Aorta (tissue), 5 donors: Measurements from ENCODE around the gene PRKAG2. TPM values are rescaled to one million over a fixed set of nuclear protein-coding genes. Genes with fewer than 3 reads are reported as not detected.

Source experiments
- ATAC-seq: fragments of 200-7000 bp; cut with Tn5 transposase; one replicate; pipeline ENCODE4 v1.9.1; 2022; ENCODE audit warnings: moderate library complexity; ENCODE audit not compliant: low FRiP score
- DNase-seq, 2 donors: peaks; one replicate each; pipeline ENCODE4 v3.0.0-alpha.2; 2020
- H3K27ac ChIP-seq, 2 donors: one replicate each; pipeline ENCODE4 v1.5.1; 2013; ENCODE audit warnings: low read length in 2 of 2, mild to moderate bottlenecking in 2 of 2, moderate library complexity in 2 of 2, control low read depth in 1 of 2, inconsistent platforms in 1 of 2, low read depth in 1 of 2
- H3K27me3 ChIP-seq, 2 donors: one replicate each; pipeline ENCODE4 v1.6.1; 2013; ENCODE audit warnings: control low read depth in 1 of 2, low read length in 1 of 2, mild to moderate bottlenecking in 1 of 2, moderate library complexity in 1 of 2; ENCODE audit not compliant: insufficient read depth in 2 of 2, control insufficient read depth in 1 of 2
- H3K36me3 ChIP-seq, 2 donors: one replicate each; pipeline ENCODE4 v1.6.1; 2013; ENCODE audit warnings: control low read depth in 1 of 2, low read length in 1 of 2, mild to moderate bottlenecking in 1 of 2; ENCODE audit not compliant: insufficient read depth in 2 of 2, control insufficient read depth in 1 of 2
- H3K4me1 ChIP-seq, 2 donors: one replicate each; pipeline ENCODE4 v1.6.1; 2013; ENCODE audit warnings: low read length in 2 of 2, control low read depth in 1 of 2, mild to moderate bottlenecking in 1 of 2, moderate library complexity in 1 of 2; ENCODE audit not compliant: insufficient read depth in 2 of 2, control insufficient read depth in 1 of 2
- H3K4me3 ChIP-seq, 2 donors: one replicate each; pipeline ENCODE4 v1.5.1; 2013; ENCODE audit warnings: low read length in 2 of 2, control low read depth in 1 of 2, mild to moderate bottlenecking in 1 of 2
- H3K9me3 ChIP-seq: one replicate; pipeline ENCODE4 v1.6.1; 2013; ENCODE audit warnings: mild to moderate bottlenecking, low read length; ENCODE audit not compliant: control insufficient read depth
- WGBS, 2 donors: extraction: QIAGEN DNeasy Blood & Tissue Kit; methylation state at CpG; one replicate each; pipeline ENCODE4 v1.1.7; 2013; 5-methylcytosine and 5-hydroxymethylcytosine counted together
- intact Hi-C, 2 donors: fragments of 100-400 bp; cut with DNase I; formaldehyde crosslinking; loops; one replicate each; pipeline versions ENCODE4 v1.14.2 to v1.15.0; 2022
- polyA plus RNA-seq, 2 donors: library from polyadenylated mRNA; stranded (reverse); fragments of 200-250 nt; gene quantifications; one replicate each; pipeline ENCODE4 v1.2.3, GENCODE V29; 2013
- total RNA-seq, 2 donors: library from RNA; stranded (reverse); fragmentation: NEBNext Ultra II Directional; extraction: Animal tissue kit (Norgen Biotek cat#: 25700); gene quantifications; one replicate each; pipeline ENCODE4 v1.2.1, GENCODE V29; 2021
- donor health status: healthy with polysubstance abuse.
- donor health status: Bipolar disorder and iron deficiency.
- donor health status: DM: no; HTN: no; CAD: no.
- donor health status: DM: no; HTN: no; CAD: no.
- donor health status: DM: yes; HTN: yes; CAD: no.

PRKAG2 gene
- total and polyA plus RNA-seq, 4 donors: 34.0 to 69.9 (median 52.6) TPM

GRCh38 chr7:151684408-151685175, 192.3 kb downstream of the PRKAG2 start:
- peak; percentile 22 to 49 for DNase-seq
- no peaks in the 10 kb centered on the region for H3K36me3 ChIP-seq
- H3K4me1 ChIP-seq: no peaks in the 10 kb centered on the region
- no peaks in the 10 kb centered on the region for H3K27me3 ChIP-seq
- intact Hi-C loops: loop anchor here (5.0 kb wide), 1 partner anchor 52 kb away; no protein-coding TSS in a partner anchor
- ATAC-seq: no peak
- H3K9me3 ChIP-seq: no peaks in the 10 kb centered on the region
- no peak overlapping the region for H3K4me3 ChIP-seq
- WGBS, 2 donors: 95 to 97% methylated on average over 13 of the region's 13 CpGs
- no peak overlapping the region for H3K27ac ChIP-seq

- Histone ChIP-seq H3K4me3 (no peak overlapping the region), H3K36me3 (no peaks in the 10 kb centered on the region), H3K27me3 (no peaks in the 10 kb centered on the region), H3K4me1 (no peaks in the 10 kb centered on the region), H3K27ac (no peak overlapping the region), H3K9me3 (no peaks in the 10 kb centered on the region)
- peak; percentile 33 to 67 for DNase-seq
- intact Hi-C loops: no loop called here
- no peak for ATAC-seq
- WGBS, 2 donors: 92 to 93% methylated on average over 18 of the region's 18 CpGs
Measured at GRCh38 chr7:151683615-151684407, 193.1 kb downstream of the PRKAG2 start.

DNA sequence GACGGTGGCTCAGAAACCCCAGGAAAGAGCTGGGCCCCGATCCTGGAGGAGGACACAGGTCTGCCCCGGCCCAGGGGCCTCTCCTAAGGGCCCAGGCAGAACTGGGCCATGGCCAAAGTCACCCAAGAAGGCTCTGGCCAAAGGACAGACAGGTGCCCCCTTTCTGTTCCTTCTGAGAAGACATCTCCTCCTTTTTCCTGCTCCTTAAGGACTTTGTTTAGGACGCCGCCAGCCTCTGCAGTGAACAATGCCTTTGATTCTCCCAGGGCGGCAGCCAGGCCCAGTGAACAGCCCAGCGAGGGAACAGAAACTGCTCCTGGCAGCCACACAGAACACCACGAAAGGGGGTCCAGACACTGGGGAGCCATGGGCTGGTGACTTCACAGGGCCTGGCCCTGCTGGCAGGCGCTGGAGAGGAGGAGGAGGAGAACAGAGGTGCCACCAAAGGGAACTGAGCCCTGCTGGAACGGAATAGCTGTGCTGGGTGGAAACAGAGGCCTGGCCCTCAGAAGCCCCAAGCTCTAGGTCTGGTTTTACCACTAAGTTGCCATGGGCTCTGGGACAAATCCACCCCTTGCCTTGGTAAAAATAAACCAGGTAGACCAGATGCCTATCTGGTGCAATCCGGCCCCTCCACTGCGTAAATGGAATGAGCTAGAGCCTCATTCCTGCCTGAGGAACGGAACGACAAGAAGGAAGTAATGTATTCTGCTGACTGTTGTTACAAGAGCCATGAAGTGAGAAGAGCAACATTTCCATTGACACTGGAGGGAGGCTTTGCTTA, 193.9 kb downstream of the PRKAG2 start:
- Histone ChIP-seq H3K9me3 (no peaks in the 10 kb centered on the region), H3K27ac (no peak overlapping the region), H3K36me3 (no peaks in the 10 kb centered on the region), H3K4me1 (no peaks in the 10 kb centered on the region), H3K27me3 (no peaks in the 10 kb centered on the region), H3K4me3 (no peak overlapping the region)
- no peak for ATAC-seq
- intact Hi-C loops: no loop called here
- peak; percentile 38 to 69 for DNase-seq
- WGBS, 2 donors: 75 to 81% methylated on average over 14 of the region's 14 CpGs

DNA sequence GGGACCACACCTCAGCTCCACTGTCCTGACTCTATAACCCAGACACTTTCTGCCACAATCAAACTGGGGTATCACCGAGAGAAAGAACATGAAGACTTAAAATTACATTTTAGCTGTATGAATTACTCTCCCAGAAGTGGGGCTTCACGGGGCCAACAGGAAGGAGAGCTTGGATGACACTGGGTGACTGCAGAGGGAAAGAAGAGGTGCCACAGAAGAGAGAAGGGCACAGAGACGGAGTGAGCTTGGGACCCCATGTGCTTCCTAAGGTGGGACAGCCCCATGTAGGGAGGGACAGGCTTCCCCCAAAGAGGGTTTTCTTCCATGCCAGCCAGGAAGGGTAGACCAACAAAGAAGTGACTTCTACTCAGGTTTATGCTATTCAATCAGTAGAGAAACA, 195.2 kb downstream of the PRKAG2 start:
- no peak for DNase-seq
- Histone ChIP-seq H3K4me1 (no peaks in the 10 kb centered on the region), H3K4me3 (no peak overlapping the region), H3K27me3 (no peaks in the 10 kb centered on the region), H3K9me3 (no peaks in the 10 kb centered on the region), H3K27ac (no peak overlapping the region), H3K36me3 (no peaks in the 10 kb centered on the region)
- 95% methylated on average over 3 of the region's 3 CpGs for WGBS, 2 donors
- no peak for ATAC-seq
- intact Hi-C loops: no loop called here

DNA sequence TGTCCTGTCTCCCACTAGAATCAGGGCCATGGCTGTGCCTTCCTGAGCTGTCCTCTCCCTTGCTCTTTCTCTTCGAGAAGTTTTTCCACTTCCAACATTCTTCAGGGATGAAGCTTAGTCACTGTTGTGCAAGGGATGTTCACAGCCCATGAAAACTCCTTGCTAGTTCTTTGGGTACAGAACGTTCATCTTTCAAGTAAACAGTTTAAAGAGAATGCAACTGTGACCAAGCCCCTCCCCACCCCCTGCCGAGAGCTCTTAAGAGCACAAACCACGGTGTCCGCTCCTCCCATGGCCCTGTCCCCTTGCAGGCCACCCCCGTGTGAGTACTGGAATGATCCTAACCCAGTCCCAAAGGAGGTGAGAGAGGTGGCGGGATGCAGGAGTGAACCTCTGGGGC, 196.1 kb downstream of the PRKAG2 start:
- no peaks in the 10 kb centered on the region for H3K27me3 ChIP-seq
- WGBS, 2 donors: 87 to 89% methylated on average over 7 of the region's 7 CpGs
- H3K4me1 ChIP-seq: no peaks in the 10 kb centered on the region
- H3K9me3 ChIP-seq: no peaks in the 10 kb centered on the region
- DNase-seq (peak in 1 of 2 donors; percentile 75), ATAC-seq (peak; percentile 54)
- H3K27ac ChIP-seq: no peak overlapping the region
- intact Hi-C loops: no loop called here
- no peak overlapping the region for H3K4me3 ChIP-seq
- no peaks in the 10 kb centered on the region for H3K36me3 ChIP-seq

DNA sequence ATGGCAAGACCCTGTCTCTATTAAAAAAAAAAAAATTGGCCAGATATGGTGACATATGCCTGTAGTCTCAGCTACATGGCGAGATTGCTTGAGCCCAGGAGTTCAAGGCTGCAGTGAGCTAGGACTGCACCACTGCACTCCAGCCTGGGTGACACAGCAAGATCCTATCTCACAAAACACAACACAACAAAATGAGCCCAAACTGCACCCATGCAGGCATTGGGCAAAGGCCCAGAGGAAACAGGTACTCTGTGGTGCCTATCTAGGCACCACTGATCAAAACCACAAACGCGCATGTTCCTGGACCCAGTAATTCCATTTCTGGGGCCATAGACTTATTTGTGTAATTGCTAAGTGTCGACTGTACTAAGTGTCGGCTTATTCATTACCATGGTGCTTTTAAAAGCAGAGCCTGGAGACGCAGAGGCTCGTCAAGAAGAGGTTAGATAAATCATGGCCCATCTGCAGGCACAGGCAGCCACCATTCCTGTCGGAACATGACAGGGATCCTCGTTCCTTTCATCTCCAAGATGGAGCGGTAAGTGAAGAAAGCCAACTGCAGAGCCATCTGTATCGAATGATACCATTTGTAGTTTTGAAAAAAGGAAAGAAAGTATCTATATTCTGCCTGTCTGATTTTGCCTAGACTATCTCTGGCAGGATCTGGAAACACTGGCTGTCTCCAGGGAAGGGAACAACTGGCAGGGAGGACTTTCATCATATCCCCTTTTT, 196.9 kb downstream of the PRKAG2 start:
- H3K4me3 ChIP-seq: no peak overlapping the region
- 96 to 97% methylated on average over 11 of the region's 11 CpGs for WGBS, 2 donors
- no peaks in the 10 kb centered on the region for H3K9me3 ChIP-seq
- DNase-seq: peak in 1 of 2 donors; percentile 47
- intact Hi-C loops: no loop called here
- H3K27ac ChIP-seq: no peak overlapping the region
- ATAC-seq: no peak
- H3K36me3 ChIP-seq: no peaks in the 10 kb centered on the region
- H3K4me1 ChIP-seq: no peaks in the 10 kb centered on the region
- no peaks in the 10 kb centered on the region for H3K27me3 ChIP-seq

- Histone ChIP-seq H3K9me3 (no peaks in the 10 kb centered on the region), H3K4me1 (no peaks in the 10 kb centered on the region), H3K27me3 (no peaks in the 10 kb centered on the region), H3K36me3 (no peaks in the 10 kb centered on the region), H3K27ac (no peak overlapping the region), H3K4me3 (no peak overlapping the region)
- DNase-seq (peak in 1 of 2 donors; percentile 57), ATAC-seq (no peak)
- intact Hi-C loops: no loop called here
- 27 to 36% methylated on average over 8 of the region's 8 CpGs for WGBS, 2 donors
Measured at GRCh38 chr7:151679071-151679708, 197.7 kb downstream of the PRKAG2 start.

GRCh38 chr7:151678227-151678604, 198.7 kb downstream of the PRKAG2 start:
- H3K27me3 ChIP-seq: no peaks in the 10 kb centered on the region
- H3K4me3 ChIP-seq: no peak overlapping the region
- intact Hi-C loops: no loop called here
- H3K36me3 ChIP-seq: no peaks in the 10 kb centered on the region
- 95% methylated on average over 6 of the region's 6 CpGs for WGBS, 2 donors
- ATAC-seq (no peak), DNase-seq (peak in 1 of 2 donors; percentile 45)
- H3K9me3 ChIP-seq: no peaks in the 10 kb centered on the region
- H3K4me1 ChIP-seq: no peaks in the 10 kb centered on the region
- no peak overlapping the region for H3K27ac ChIP-seq
